BJ (cell line): ENCODE measurements around the gene RBM38. TPM values are rescaled to one million over a fixed set of nuclear protein-coding genes. Genes with fewer than 3 reads are reported as not detected.

Experiments used
- CTCF ChIA-PET: fragments of 350-600 bp; formaldehyde crosslinking; extraction: SDS; loops from one replicate; lab custom pipeline; 2021; ENCODE audit warnings: antibody characterized with exemption, inconsistent platforms; lab: Yijun Ruan, JAX
- POLR2A ChIA-PET: fragments of 300-600 bp; sonication (Branson Sonifier 250); formaldehyde crosslinking; extraction: SDS; loops from one replicate; lab custom pipeline; 2021; ENCODE audit warnings: antibody characterized with exemption; lab: Charles Lee
- DNase-seq: peaks from one replicate; pipeline ENCODE4 v3.0.0-alpha.2; 2011; ENCODE audit warnings: low read depth
- H3K27me3 ChIP-seq: 2 replicates; pipeline ENCODE4 v1.6.0; 2011; ENCODE audit warnings: low read length; ENCODE audit not compliant: control insufficient read depth, insufficient read depth
- H3K36me3 ChIP-seq: 2 replicates; pipeline ENCODE4 v1.5.1; 2011; ENCODE audit warnings: low read length; ENCODE audit not compliant: control insufficient read depth, insufficient read depth
- H3K4me3 ChIP-seq: 2 replicates; pipeline ENCODE4 v1.5.1; 2011; ENCODE audit warnings: low read depth, mild to moderate bottlenecking, control low read depth, low read length
- CTCF ChIP-seq: IDR thresholded peaks from 2 replicates; pipeline ENCODE4 v1.5.1; 2011; ENCODE audit warnings: low read depth, mild to moderate bottlenecking, control low read depth, inconsistent platforms, low read length, moderate library complexity; ENCODE audit not compliant: insufficient read depth
- polyA plus RNA-seq: library from polyadenylated mRNA; depleted of rRNA; stranded (reverse); fragments of >200 nt; gene quantifications from 2 replicates; pipeline ENCODE4 v1.2.3, GENCODE V29; 2011

The RBM38 gene
- polyA plus RNA-seq, 1 experiment, result 5.2 TPM

GRCh38 chr20:57375652-57376230 is 15.5 kb upstream of the RBM38 start:
- DNase-seq, result no peak
- Histone ChIP-seq H3K27me3 (no peaks in the 10 kb centered on the region), H3K36me3 (peaks cover 23% of the 10 kb centered on the region), H3K4me3 (no peak overlapping the region)
- no peak for TF ChIP-seq CTCF
- ChIA-PET POLR2A (no interaction called here), CTCF (interaction anchor here (0.8 to 2.6 kb wide), 3 partner anchors 16 to 123 kb away, joined by 3 to 8 read pairs (median 6); no protein-coding TSS in a partner anchor)

GRCh38 chr20:57377350-57377749 is 13.8 kb upstream of the RBM38 start:
- Histone ChIP-seq H3K4me3 (no peak overlapping the region), H3K27me3 (no peaks in the 10 kb centered on the region), H3K36me3 (peaks cover 21% of the 10 kb centered on the region)
- DNase-seq, result no peak
- ChIA-PET POLR2A (no interaction called here), CTCF (no interaction called here)
- TF ChIP-seq CTCF, result no peak

DNA sequence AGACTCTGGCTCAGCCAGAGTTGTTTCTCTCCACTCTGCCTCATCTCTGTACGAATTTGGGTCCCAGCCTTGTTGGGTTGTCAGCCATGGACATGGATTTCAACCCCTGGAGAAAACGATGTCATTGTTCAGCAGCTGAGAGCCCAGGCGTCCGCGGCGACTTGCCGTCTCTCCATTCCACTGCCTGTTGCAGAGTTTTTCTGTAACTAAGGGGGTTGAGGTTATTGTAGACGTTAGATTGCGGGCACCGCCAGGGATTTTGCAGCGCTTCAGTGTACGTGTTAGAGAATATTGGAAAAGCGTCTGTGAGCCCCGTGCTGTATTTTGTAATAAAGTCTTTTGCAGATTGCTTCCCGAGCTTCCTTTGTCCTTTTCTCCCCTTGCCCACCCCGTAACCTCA is 13.1 kb upstream of the RBM38 start:
- POLR2A ChIA-PET, result no interaction called here
- no peak for DNase-seq
- no peak overlapping the region for H3K4me3 ChIP-seq
- H3K36me3 ChIP-seq, result peaks cover 19% of the 10 kb centered on the region
- no peak for TF ChIP-seq CTCF
- CTCF ChIA-PET, result no interaction called here
- no peaks in the 10 kb centered on the region for H3K27me3 ChIP-seq

- H3K36me3 ChIP-seq, result peaks cover 19% of the 10 kb centered on the region
- TF ChIP-seq CTCF, result no peak
- CTCF ChIA-PET, result interaction anchor here (0.7 to 4.3 kb wide), 4 partner anchors 115 to 217 kb away, joined by 3 to 29 read pairs (median 8); no protein-coding TSS in a partner anchor
- no peak for DNase-seq
- no peak overlapping the region for H3K4me3 ChIP-seq
- H3K27me3 ChIP-seq, result no peaks in the 10 kb centered on the region
- POLR2A ChIA-PET, result no interaction called here
Observed at GRCh38 chr20:57378646-57379262, 12.4 kb upstream of the RBM38 start.

DNA sequence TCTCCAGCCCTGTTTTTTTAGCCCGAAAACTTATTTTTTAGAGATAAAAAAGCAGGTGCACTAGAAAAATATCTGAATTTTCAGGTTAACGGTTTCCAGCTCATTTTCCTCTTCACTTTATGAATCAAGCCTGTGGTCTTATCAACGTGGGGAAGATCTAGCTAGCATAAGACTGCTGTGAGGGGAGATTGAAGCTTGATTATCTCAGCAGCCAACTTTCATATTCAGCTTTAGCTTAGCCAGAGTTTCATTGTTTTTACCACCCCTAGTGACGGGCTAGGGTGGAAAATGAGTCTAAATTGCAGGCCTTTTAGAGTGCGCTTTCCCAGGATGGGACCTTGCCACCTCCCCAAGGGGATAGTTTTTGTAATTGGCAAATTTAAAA is 11.9 kb upstream of the RBM38 start:
- ChIA-PET POLR2A (no interaction called here), CTCF (interaction anchor here (0.7 to 4.3 kb wide), 4 partner anchors 115 to 217 kb away, joined by 3 to 29 read pairs (median 8); no protein-coding TSS in a partner anchor)
- H3K36me3 ChIP-seq, result peaks cover 17% of the 10 kb centered on the region

More for the DNA sequence above, 11.9 kb upstream of the RBM38 start:
- H3K27me3 ChIP-seq, result no peaks in the 10 kb centered on the region
- DNase-seq, result no peak
- no peak overlapping the region for H3K4me3 ChIP-seq
- TF ChIP-seq CTCF, result no peak
